Effector memory CD8-positive, alpha-beta T cell (primary cell): ENCODE results near the gene RNF223.
"Not testable (repeated sequence)": the region's sequence is repeated elsewhere in the genome, so short reads cannot be mapped to it uniquely, and the experiment has no call there.

Source experiments
- ATAC-seq: fragments of 150-1000 bp; cut with Tn5 transposase; replicated peaks from 2 replicates; pipeline ENCODE4 v1.10.0; 2021; ENCODE audit warnings: mild to moderate bottlenecking, moderate library complexity
- DNase-seq, 3 experiments: peaks; one replicate each; pipeline ENCODE4 v3.0.0; 2021
- H3K27ac Mint-ChIP-seq, 2 donors: one replicate each; pipeline ENCODE4 v1.8.0; 2022; ENCODE audit warnings: mild to moderate bottlenecking in 2 of 2, mixed read lengths in 2 of 2, moderate library complexity in 2 of 2
- H3K27me3 Mint-ChIP-seq, 2 donors: one replicate each; pipeline ENCODE4 v1.8.0; 2022; ENCODE audit warnings: mixed read lengths in 2 of 2
- H3K36me3 Mint-ChIP-seq: one replicate; pipeline ENCODE4 v1.8.0; 2022; ENCODE audit warnings: mild to moderate bottlenecking, moderate library complexity, mixed read lengths; ENCODE audit not compliant: insufficient read depth
- H3K4me1 Mint-ChIP-seq, 2 donors: one replicate each; pipeline ENCODE4 v1.8.0; 2022; ENCODE audit warnings: low read depth in 2 of 2, mixed read lengths in 2 of 2
- H3K4me3 Mint-ChIP-seq, 2 donors: one replicate each; pipeline ENCODE4 v1.8.0; 2022; ENCODE audit warnings: mild to moderate bottlenecking in 2 of 2, mixed read lengths in 2 of 2, moderate library complexity in 2 of 2
- H3K9me3 Mint-ChIP-seq, 2 donors: one replicate each; pipeline ENCODE4 v1.8.0; 2022; ENCODE audit warnings: mixed read lengths in 2 of 2

RNF223 gene

DNA sequence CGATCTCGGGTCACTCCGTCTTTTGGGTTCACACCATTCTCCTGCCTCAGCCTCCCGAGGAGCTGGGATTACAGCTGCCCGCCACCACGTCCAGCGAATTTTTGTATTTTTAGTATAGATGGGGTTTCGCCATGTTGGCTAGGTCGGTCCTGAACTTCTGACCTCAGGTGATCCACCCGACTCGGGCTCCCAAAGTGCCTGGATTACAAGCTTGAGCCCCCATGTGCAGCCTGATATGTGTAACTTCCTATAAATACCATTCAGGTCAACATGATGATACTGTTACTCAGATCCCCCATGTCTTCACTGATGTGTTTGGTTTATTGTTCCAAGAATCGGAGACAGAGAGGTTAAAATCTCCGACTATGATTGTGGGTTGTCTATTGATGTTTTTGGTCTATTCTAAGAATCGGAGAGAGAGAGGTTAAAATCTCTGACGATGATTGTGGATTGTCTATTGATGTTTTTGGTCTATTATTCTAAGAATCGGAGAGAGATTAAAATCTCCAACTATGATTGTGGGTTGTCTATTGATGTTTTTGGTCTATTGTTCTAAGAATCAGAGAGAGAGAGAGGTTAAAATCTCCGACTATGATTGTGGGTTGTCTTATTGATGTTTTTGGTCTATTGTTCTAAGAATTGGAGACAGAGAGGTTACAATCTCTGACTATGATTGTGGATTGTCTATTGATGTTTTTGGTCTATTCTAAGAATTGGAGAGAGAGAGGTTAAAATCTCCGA lies 24.7 kb upstream of the RNF223 start:
- ATAC-seq = no peak
- H3K27ac Mint-ChIP-seq = peak overlapping the region in 1 of 2 donors; percentile 3
- H3K4me1 Mint-ChIP-seq = peaks cover 9 to 16% of the 10 kb centered on the region in 2 donors
- H3K36me3 Mint-ChIP-seq = peaks cover 3% of the 10 kb centered on the region
- no peak for DNase-seq
- peaks cover 6 to 17% of the 10 kb centered on the region in 2 donors for H3K27me3 Mint-ChIP-seq
- peaks cover 0 to 6% of the 10 kb centered on the region in 2 donors for H3K9me3 Mint-ChIP-seq
- peak overlapping the region in 1 of 2 donors; percentile 3 for H3K4me3 Mint-ChIP-seq

DNA sequence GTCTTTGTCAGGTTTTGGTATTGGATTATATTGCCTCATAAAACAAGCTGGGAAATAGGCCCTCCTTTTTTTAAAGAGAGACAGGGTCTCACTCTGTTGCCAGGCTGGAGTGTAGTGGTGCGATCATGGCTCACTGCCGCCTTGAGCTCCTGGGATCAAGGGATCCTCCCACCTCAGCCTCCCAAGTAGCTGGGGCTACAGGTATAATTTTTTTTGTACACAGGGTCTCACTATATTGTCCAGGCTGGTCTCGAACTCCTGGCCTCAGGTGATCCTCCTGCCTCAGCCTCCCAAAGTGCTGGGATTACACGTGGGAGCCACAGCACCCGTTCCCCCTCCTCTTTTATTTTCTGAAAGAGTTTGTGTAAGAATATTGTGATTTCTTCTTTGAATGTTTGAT lies 22.0 kb upstream of the RNF223 start:
- ATAC-seq, H3K36me3 Mint-ChIP-seq, H3K9me3 Mint-ChIP-seq, DNase-seq, H3K4me3 Mint-ChIP-seq, H3K27ac Mint-ChIP-seq: not testable (repeated sequence)
- Mint-ChIP-seq H3K27me3 (peaks cover 6 to 17% of the 10 kb centered on the region in 2 donors), H3K4me1 (peaks cover 9 to 19% of the 10 kb centered on the region in 2 donors)

DNA sequence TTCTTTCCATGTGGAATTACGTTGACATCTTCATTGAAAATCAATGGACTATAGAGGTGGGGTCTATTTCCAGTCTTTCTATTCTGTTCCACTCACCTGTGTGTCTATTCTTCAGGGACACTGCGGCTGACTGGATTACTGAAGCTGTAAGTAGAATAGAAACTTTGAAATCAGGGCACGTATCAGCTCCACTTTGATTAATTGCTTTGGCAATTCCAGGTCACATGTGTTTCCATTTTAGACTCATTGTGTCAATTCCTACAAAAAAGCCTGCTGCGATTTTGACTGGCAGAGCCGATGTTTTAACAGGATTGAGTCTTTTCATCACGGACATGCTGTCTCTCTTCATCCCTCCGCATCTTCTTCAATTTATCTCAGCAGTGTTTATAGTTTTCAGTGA lies 20.9 kb upstream of the RNF223 start:
- no peaks in the 10 kb centered on the region for H3K9me3 Mint-ChIP-seq
- no peak for DNase-seq
- H3K4me3 Mint-ChIP-seq = no peak overlapping the region
- H3K36me3 Mint-ChIP-seq = no peaks in the 10 kb centered on the region
- no peak overlapping the region for H3K27ac Mint-ChIP-seq
- no peak for ATAC-seq
- peaks cover 6 to 16% of the 10 kb centered on the region in 2 donors for H3K27me3 Mint-ChIP-seq
- peaks cover 9 to 16% of the 10 kb centered on the region in 2 donors for H3K4me1 Mint-ChIP-seq

DNA sequence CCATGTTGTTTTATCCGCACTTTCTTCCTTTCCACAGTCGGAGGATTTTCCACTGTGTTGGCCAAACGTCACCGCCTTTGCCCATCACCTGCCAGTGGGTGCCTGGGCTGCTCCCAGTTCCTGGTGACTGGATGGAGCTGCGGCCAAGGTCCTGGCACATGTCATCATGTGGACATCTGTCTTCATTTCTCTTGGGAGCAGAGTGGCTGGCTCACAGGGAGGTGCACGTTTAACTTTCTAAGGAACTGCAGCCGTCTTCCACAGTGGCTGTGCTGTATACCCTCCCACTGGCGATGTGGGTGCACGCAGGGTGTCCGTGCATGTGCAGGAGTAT lies 19.5 kb upstream of the RNF223 start:
- Mint-ChIP-seq H3K9me3 (no peaks in the 10 kb centered on the region), H3K27me3 (peaks cover 0 to 2% of the 10 kb centered on the region in 2 donors), H3K4me3 (no peak overlapping the region), H3K27ac (no peak overlapping the region), H3K36me3 (no peaks in the 10 kb centered on the region), H3K4me1 (peaks cover 0 to 4% of the 10 kb centered on the region in 2 donors)
- no peak for ATAC-seq
- DNase-seq = no peak

DNA sequence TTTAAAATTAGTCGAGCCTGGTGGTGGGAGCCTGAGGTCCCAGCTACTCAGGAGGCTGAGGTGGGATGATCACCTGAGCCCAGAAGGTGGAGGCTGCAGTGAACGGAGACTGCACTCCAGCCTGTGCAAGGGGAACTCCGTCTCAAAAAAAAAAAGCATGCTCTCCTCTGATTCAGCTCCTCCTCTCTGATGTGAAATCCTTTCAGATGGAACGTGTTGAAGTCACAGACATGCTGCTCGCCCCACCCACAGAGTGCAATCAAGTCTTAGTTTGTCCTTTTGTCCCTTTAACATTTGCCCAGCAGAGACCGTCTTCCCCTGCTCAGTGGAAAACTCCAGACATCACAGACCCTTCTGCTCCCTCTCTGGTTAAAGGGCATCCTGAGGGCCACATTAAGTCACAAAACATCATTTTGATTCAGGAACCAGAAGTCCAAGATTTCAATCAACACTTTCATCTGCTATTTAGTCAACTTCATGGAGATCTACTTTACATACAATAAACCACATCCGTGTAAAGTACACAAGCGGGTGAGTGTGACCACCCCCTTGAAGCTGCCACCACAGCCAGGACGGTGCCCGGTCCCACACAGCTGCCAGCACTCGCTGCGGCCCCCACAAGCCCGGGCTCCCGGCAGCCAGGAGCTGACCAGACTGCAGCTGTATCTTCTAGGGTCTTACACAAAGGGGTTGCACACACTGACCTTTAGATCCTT lies 18.9 kb upstream of the RNF223 start:
- no peaks in the 10 kb centered on the region for H3K9me3 Mint-ChIP-seq
- H3K27me3 Mint-ChIP-seq = no peaks in the 10 kb centered on the region
- DNase-seq (no peak), ATAC-seq (no peak)
- H3K4me3 Mint-ChIP-seq = no peak overlapping the region
- H3K4me1 Mint-ChIP-seq = peaks cover 0 to 3% of the 10 kb centered on the region in 2 donors
- H3K36me3 Mint-ChIP-seq = no peaks in the 10 kb centered on the region
- no peak overlapping the region for H3K27ac Mint-ChIP-seq

DNA sequence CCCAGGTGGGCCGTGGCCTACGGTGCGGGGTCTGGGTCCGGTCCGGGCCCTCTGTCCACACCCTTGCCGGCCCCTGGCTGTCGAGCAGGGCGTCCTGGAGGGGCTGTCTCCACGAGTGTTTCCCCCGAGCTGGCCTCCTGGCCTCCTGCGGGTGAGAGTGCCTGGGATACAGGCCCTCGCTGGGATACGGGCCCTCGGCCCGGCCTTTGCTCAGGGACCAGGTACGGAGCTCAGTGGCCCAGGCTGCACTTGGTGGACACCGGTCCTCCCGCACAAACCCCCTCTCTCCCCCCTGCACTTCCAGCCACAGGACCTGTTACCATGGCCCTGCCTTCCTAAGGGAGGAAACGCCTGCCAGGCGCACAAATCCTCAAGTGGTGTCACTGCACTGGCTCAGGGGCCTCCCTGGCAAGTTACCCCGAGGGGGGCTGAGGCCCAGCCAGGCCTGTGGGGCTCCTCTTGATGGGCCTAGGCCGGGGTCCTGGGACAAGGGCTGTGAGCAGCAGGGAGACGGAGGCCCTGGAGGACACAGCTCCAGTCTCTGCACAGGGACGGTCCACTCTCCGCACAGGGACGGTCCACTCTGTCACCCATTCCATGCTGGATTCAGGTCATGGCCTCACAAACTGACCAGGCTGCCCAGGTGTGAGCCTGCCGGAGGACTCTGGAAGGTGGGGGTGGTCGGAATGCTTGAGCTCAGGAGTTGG lies 18.2 kb upstream of the RNF223 start:
- H3K9me3 Mint-ChIP-seq = no peaks in the 10 kb centered on the region
- H3K27ac Mint-ChIP-seq = no peak overlapping the region
- ATAC-seq = no peak
- no peaks in the 10 kb centered on the region for H3K27me3 Mint-ChIP-seq
- H3K4me3 Mint-ChIP-seq = no peak overlapping the region
- no peak for DNase-seq
- peaks cover 0 to 3% of the 10 kb centered on the region in 2 donors for H3K4me1 Mint-ChIP-seq
- no peaks in the 10 kb centered on the region for H3K36me3 Mint-ChIP-seq

DNA sequence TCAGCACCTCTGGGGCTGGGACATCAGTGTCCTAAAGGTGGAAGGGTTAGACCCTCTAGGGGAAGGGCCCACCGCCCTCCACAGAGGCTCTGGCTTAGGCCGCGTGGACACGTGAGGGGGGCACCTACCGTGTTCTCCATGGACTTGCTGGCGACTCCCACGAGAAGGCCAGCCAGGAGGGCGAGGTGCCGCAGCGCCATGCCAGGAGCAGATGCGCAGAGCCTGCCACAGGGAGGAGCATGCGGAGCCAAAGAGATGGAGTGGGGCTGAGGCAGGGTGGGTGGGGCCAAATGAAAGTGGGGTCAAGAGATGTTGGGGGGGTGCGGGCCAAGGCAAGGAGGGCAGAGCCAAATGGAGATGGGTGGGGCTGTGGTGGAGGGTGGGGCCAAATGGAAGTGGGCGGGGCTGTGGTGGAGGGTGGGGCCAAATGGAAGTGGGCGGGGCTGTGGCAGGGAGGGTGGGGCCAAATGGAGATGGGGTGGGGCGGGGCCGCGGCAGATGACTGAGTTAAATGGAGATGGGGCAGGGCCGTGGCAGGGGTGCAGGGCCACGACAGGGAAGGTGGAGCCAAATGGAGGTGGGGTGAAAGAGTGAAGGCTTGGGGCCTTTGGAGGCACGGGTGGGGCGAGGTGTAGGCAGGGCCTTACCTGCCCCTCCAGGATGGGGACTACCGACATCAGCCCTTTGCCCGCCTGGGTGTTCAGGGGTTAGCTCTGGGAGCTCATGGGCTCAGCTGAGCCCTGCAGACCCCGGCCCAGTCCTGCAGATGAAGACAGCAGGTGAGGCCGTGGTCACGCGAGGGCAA lies 17.4 kb upstream of the RNF223 start:
- H3K36me3 Mint-ChIP-seq = no peaks in the 10 kb centered on the region
- no peak for DNase-seq
- peaks cover 0 to 3% of the 10 kb centered on the region in 2 donors for H3K4me1 Mint-ChIP-seq
- H3K27me3 Mint-ChIP-seq = no peaks in the 10 kb centered on the region
- no peak overlapping the region for H3K27ac Mint-ChIP-seq
- no peaks in the 10 kb centered on the region for H3K9me3 Mint-ChIP-seq
- no peak for ATAC-seq
- H3K4me3 Mint-ChIP-seq = no peak overlapping the region

DNA sequence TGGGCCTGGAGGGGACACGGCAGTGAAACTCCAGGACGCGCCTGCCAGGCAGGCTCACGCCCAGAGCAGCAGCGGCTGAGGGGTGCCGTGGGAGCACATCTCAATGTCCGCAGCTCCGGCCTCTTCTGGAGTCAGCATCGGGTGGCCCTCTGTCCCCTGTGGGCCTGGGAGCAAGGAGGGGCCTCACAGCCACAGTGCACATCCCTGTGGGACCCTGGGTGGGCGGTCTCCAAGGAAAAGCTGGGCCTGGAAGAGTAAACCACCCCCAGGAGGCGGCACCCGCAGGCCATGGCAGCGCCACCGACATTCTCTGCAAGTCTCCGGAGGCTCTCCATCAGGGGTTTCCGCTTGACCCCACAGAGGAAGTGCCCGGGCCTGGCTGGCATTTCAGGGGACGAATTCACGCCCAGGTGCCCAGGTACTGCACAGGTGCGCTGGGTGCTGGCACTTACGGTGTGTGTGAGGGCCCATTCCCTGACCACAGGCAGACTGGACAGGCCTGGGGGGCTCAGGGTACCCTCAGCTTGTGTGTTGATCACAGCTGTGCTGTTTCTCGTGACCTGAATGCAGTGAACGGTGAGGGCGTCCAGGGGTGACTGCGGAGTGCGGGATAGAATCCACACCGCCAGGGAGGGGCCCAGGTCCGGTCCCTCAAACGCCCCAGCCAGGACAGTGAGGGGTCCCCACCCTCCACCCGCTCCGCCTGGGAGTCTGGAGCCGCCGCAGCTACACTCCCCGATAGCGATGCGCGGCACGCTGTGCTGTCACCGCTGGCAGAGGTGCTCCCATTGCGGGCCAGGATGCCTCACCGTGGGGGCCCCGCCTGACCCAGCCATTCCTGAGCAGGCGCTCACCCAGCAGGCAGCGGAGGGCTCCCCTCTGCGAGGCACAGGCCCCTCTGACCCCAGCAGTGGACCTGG lies 16.6 kb upstream of the RNF223 start:
- Mint-ChIP-seq H3K27me3 (no peaks in the 10 kb centered on the region), H3K9me3 (no peaks in the 10 kb centered on the region), H3K4me1 (peaks cover 0 to 3% of the 10 kb centered on the region in 2 donors), H3K27ac (no peak overlapping the region), H3K4me3 (no peak overlapping the region), H3K36me3 (no peaks in the 10 kb centered on the region)
- no peak for ATAC-seq
- DNase-seq = no peak

DNA sequence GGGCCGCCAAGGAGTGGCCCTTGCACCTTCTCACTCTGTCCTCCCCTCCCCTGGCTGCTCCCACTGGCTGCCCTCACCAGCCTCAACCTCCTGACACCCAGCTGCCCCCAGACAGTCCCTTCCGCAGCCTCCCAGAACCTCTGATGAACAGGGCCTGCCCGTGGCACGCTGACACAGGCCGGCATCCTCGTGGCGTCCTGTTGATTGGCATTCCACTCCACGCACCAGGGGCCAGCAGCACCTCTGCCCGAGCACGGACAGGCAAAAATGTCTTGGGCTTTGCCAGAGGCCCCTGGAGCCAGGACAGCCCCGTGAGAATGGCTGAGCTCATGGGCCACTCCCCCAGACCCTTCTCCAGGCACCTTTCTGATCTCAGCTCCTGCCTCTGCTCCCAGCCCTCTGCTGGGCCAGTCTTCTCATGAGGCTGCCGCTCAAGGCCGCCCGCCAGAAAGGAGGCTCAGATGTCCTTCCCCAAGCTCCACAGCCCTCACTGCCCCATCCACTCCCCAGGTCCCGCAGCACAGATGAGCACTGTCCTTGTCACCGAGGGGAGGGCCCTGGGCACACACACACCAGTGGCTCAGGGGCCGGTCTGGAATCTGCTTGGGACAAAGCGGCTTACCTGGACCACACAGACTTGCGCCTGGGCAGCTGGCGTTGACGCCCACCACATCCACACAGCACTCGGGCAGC lies 15.8 kb upstream of the RNF223 start:
- no peak for ATAC-seq
- Mint-ChIP-seq H3K27ac (no peak overlapping the region), H3K4me3 (no peak overlapping the region), H3K9me3 (no peaks in the 10 kb centered on the region), H3K27me3 (no peaks in the 10 kb centered on the region), H3K36me3 (no peaks in the 10 kb centered on the region), H3K4me1 (peaks cover 0 to 3% of the 10 kb centered on the region in 2 donors)
- DNase-seq = no peak

DNA sequence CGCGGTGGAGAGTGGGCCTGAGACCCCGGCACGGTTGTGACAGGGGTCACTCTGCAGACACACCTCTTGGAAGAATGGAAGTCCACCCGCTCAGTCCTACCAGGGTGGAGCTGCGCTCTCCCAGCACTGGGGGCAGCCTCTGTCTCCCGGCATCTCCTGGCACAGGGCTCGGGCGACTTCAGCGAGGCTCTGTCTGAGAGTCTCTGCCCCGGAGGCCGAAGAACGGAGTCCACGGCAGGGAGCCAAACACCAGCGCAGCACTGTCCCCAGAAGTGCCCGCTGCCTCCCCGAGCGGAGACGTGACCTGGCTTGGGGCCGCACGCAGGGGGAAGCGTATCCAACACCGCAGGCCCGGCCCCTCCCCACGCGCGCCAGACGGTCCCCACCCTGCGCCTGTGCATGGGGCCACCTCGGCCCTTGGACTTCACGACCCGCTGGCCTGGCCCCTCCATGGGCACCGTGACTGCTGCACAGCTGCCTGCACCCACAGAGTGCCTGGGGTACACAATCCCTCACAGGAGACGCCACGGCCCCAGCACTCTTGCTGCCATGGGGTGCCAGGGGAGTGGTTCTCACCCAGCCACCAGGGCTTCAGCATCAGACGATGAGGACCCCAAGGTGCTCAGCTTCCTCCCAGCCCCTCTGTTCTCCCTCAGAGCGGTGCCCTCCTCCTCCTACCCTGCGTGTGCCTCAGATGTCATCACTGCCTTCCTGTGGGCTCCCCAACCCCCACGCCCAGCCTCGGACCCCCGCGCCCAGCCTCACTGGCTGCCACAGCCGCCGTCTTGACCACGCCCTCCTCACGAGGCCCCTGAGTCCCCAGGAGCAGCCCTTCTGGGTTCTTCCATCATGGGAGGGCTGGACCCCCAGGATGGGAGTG lies 14.9 kb upstream of the RNF223 start:
- no peak overlapping the region for H3K27ac Mint-ChIP-seq
- H3K36me3 Mint-ChIP-seq = no peaks in the 10 kb centered on the region
- peaks cover 0 to 3% of the 10 kb centered on the region in 2 donors for H3K4me1 Mint-ChIP-seq
- DNase-seq (no peak), ATAC-seq (no peak)
- no peaks in the 10 kb centered on the region for H3K27me3 Mint-ChIP-seq
- no peak overlapping the region for H3K4me3 Mint-ChIP-seq
- no peaks in the 10 kb centered on the region for H3K9me3 Mint-ChIP-seq

DNA sequence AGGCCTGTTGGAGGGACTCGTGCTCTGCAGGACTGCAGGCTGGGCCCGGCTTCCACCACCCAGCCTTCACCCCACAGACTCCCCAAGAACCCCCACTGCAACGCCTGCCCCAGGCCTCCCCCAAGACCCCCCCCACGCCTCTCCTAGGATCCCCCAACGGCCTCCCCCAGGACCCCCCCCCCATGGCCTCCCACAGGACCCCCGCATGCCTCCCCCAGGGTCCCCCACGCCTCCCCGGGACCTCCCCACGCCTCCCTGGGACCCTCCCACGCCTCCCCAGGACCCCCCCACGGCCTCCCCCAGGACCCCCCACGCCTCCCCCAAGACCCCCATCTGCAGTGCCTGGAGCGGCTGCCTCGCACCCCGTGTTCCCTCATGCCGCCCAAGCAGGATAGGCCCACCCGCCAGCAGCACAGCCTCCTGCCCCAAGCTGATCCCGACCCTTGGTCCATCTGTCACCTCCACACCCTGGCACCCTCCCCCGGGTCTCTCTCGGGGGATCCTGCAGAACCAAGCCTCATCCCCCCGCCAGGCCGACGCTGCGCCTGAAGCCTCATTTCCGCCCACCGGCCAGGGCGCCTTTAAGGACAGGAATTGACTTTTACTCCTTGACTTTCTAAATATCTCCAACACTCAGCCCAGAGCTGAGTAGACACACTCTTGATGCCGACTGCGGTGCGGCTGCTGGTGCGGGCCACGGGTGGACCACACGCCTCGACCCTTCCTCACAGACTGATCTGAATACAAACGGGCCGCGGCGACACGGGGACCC lies 14.1 kb upstream of the RNF223 start:
- no peak overlapping the region for H3K27ac Mint-ChIP-seq
- no peak overlapping the region for H3K4me3 Mint-ChIP-seq
- no peaks in the 10 kb centered on the region for H3K36me3 Mint-ChIP-seq

More for the DNA sequence above, 14.1 kb upstream of the RNF223 start:
- no peaks in the 10 kb centered on the region for H3K27me3 Mint-ChIP-seq
- no peak for DNase-seq
- no peak for ATAC-seq
- H3K9me3 Mint-ChIP-seq = no peaks in the 10 kb centered on the region
- H3K4me1 Mint-ChIP-seq = peaks cover 0 to 3% of the 10 kb centered on the region in 2 donors
